Spinal cord (tissue), 10 donors: ENCODE data around the gene CCDC134. TPM values are rescaled to one million over a fixed set of nuclear protein-coding genes. Genes with fewer than 3 reads are reported as not detected.

Experiments
- DNase-seq, 6 donors: peaks; one replicate each; pipeline versions ENCODE4 v3.0.0 to v3.0.0-alpha.2; 2013 to 2015; ENCODE audit warnings: low spot score in 6 of 6, low read depth in 4 of 6
- H3K27ac ChIP-seq: one replicate; pipeline ENCODE4 v1.5.1; 2013; ENCODE audit warnings: low read depth, low read length, control low read depth
- H3K27me3 ChIP-seq: one replicate; pipeline ENCODE4 v1.6.1; 2013; ENCODE audit warnings: low read length; ENCODE audit not compliant: control insufficient read depth, insufficient read depth
- H3K36me3 ChIP-seq: one replicate; pipeline ENCODE4 v1.6.1; 2013; ENCODE audit warnings: low read length; ENCODE audit not compliant: control insufficient read depth, insufficient read depth
- H3K4me1 ChIP-seq: one replicate; pipeline ENCODE4 v1.6.1; 2013; ENCODE audit warnings: low read length; ENCODE audit not compliant: control insufficient read depth, insufficient read depth
- H3K4me3 ChIP-seq: one replicate; pipeline ENCODE4 v1.5.1; 2013; ENCODE audit warnings: low read depth, low read length, control low read depth
- H3K9me3 ChIP-seq: one replicate; pipeline ENCODE4 v1.6.1; 2013; ENCODE audit warnings: low read length; ENCODE audit not compliant: control insufficient read depth, insufficient read depth
- WGBS: methylation state at CpG from one replicate; pipeline ENCODE4 v1.1.5; 2013; ENCODE audit warnings: missing lambda C conversion rate; ENCODE audit not compliant: insufficient coverage; 5-methylcytosine and 5-hydroxymethylcytosine counted together
- long read RNA-seq, 4 donors: transcript quantifications; one replicate each; lab custom pipeline, GENCODE V29; 2026
- polyA plus RNA-seq, 2 donors: library from polyadenylated mRNA; unstranded; fragments of 120-200 nt; gene quantifications; one replicate each; pipeline ENCODE4 v1.2.1, GENCODE V29; 2013; ENCODE audit not compliant: insufficient read length in 2 of 2
- total RNA-seq, 2 donors: library from RNA; depleted of rRNA in 1 of 2; stranded (reverse); fragments of 120-200 nt in 1 of 2; fragments of >200 nt in 1 of 2; gene quantifications; one replicate each; pipeline versions ENCODE4 v1.2.3 to v1.2.4, GENCODE V29; 2013 to 2014
- donor health status: healthy.

The CCDC134 gene
- total RNA-seq = 10 to 100 TPM; 10.0 to 12.6 TPM
- 1 to 10 TPM; 5.8 to 6.5 TPM for polyA plus RNA-seq
- long read RNA-seq, donor 1, partial matches to known transcripts = 0 of 3 reads
- long read RNA-seq, donor 1, other reads (novel, unspliced or antisense) = 0 of 3 reads
- long read RNA-seq, donor 2 = 0 reads
- long read RNA-seq, donor 3, partial matches to known transcripts = 0 of 1 reads
- long read RNA-seq, donor 3, other reads (novel, unspliced or antisense) = 0 of 1 reads
- long read RNA-seq, donor 4 = 0 reads

GRCh38 chr22:41800348-41801146 lies at the start of gene CCDC134:
Gene CCDC134, plus strand, starts transcription at chr22:41800679. Its CDS starts 8,212 bp downstream, at chr22:41808891.
- H3K9me3 ChIP-seq = no peaks in the 10 kb centered on the region
- H3K4me3 ChIP-seq = peak within 1 kb of the TSS; percentile 100
- H3K36me3 ChIP-seq = peaks cover 3% of the 10 kb centered on the region
- WGBS = under 1% methylated on average over 51 of the region's 52 CpGs
- H3K27ac ChIP-seq = peak within 1 kb of the TSS; percentile 89
- peaks cover 21% of the 10 kb centered on the region for H3K4me1 ChIP-seq
- H3K27me3 ChIP-seq = no peaks in the 10 kb centered on the region
- DNase-seq = peak; percentile 74 to 96 (median 83)

GRCh38 chr22:41752011-41752970 lies 48.2 kb upstream of the CCDC134 start:
- H3K4me1 ChIP-seq = no peaks in the 10 kb centered on the region
- DNase-seq = no peak
- no peak overlapping the region for H3K27ac ChIP-seq
- no peaks in the 10 kb centered on the region for H3K9me3 ChIP-seq
- H3K27me3 ChIP-seq = no peaks in the 10 kb centered on the region
- no peak overlapping the region for H3K4me3 ChIP-seq
- no peaks in the 10 kb centered on the region for H3K36me3 ChIP-seq
- WGBS = 93% methylated on average over 2 of the region's 5 CpGs

GRCh38 chr22:41753984-41754383 lies 46.5 kb upstream of the CCDC134 start:
- H3K4me1 ChIP-seq = no peaks in the 10 kb centered on the region
- H3K4me3 ChIP-seq = no peak overlapping the region
- H3K27me3 ChIP-seq = no peaks in the 10 kb centered on the region
- no peak overlapping the region for H3K27ac ChIP-seq
- DNase-seq = no peak
- H3K36me3 ChIP-seq = no peaks in the 10 kb centered on the region
- H3K9me3 ChIP-seq = no peaks in the 10 kb centered on the region
- WGBS = 0% methylated on average over 1 of the region's 2 CpGs

- H3K36me3 ChIP-seq = no peaks in the 10 kb centered on the region
- H3K27me3 ChIP-seq = no peaks in the 10 kb centered on the region
- no peak overlapping the region for H3K27ac ChIP-seq
- no peaks in the 10 kb centered on the region for H3K4me1 ChIP-seq
- no peak for DNase-seq
- no peaks in the 10 kb centered on the region for H3K9me3 ChIP-seq
- H3K4me3 ChIP-seq = no peak overlapping the region
- 100% methylated on average over 1 of the region's 5 CpGs for WGBS
Observed at GRCh38 chr22:41757502-41757901, 43.0 kb upstream of the CCDC134 start.

GRCh38 chr22:41758231-41758630 lies 42.2 kb upstream of the CCDC134 start:
- Histone ChIP-seq H3K27me3 (no peaks in the 10 kb centered on the region), H3K4me3 (no peak overlapping the region), H3K9me3 (no peaks in the 10 kb centered on the region), H3K4me1 (no peaks in the 10 kb centered on the region), H3K36me3 (no peaks in the 10 kb centered on the region), H3K27ac (no peak overlapping the region)
- WGBS = no CpG with 5 or more reads among the region's 2 CpGs
- no peak for DNase-seq

- no peaks in the 10 kb centered on the region for H3K36me3 ChIP-seq
- WGBS = 67% methylated on average over 7 of the region's 14 CpGs
- peak in 1 of 6 donors; percentile 41 for DNase-seq
Observed at GRCh38 chr22:41762980-41763779, 37.3 kb upstream of the CCDC134 start.

GRCh38 chr22:41766476-41766875 lies 34.0 kb upstream of the CCDC134 start:
- H3K27ac ChIP-seq = no peak overlapping the region
- no peaks in the 10 kb centered on the region for H3K4me1 ChIP-seq
- H3K27me3 ChIP-seq = no peaks in the 10 kb centered on the region
- no peak for DNase-seq
- no peaks in the 10 kb centered on the region for H3K36me3 ChIP-seq
- 87% methylated on average over 4 of the region's 5 CpGs for WGBS
- no peaks in the 10 kb centered on the region for H3K9me3 ChIP-seq
- H3K4me3 ChIP-seq = no peak overlapping the region

More at GRCh38 chr22:41762980-41763779, 37.3 kb upstream of the CCDC134 start:
- Histone ChIP-seq H3K4me3 (no peak overlapping the region), H3K9me3 (no peaks in the 10 kb centered on the region), H3K4me1 (no peaks in the 10 kb centered on the region), H3K27ac (no peak overlapping the region), H3K27me3 (no peaks in the 10 kb centered on the region)

GRCh38 chr22:41768430-41768829 lies 32.0 kb upstream of the CCDC134 start:
- WGBS = no CpG with 5 or more reads among the region's 2 CpGs

More at GRCh38 chr22:41768430-41768829, 32.0 kb upstream of the CCDC134 start:
- H3K27me3 ChIP-seq = no peaks in the 10 kb centered on the region
- no peak overlapping the region for H3K27ac ChIP-seq
- no peaks in the 10 kb centered on the region for H3K36me3 ChIP-seq
- H3K4me3 ChIP-seq = no peak overlapping the region
- DNase-seq = no peak
- no peaks in the 10 kb centered on the region for H3K4me1 ChIP-seq
- no peaks in the 10 kb centered on the region for H3K9me3 ChIP-seq
